Astrocyte (in vitro differentiated cells and primary cell): Measurements from ENCODE around the gene BFSP2. TPM values are rescaled to one million over a fixed set of nuclear protein-coding genes. Genes with fewer than 3 reads are reported as not detected.
A peak's percentile ranks its signal among the peaks of the same experiment; 100 is the strongest.
"Not testable (repeated sequence)": the region's sequence is repeated elsewhere in the genome, so short reads cannot be mapped to it uniquely, and the experiment has no call there.

Source experiments
- DNase-seq: peaks from one replicate; pipeline ENCODE4 v3.0.0-alpha.2; 2010; ENCODE audit warnings: low read depth
- FAIRE-seq: peaks from 2 replicates; lab custom pipeline; 2011; peaks lifted over from hg19 to GRCh38; lab: Jason Lieb, UNC
- H2AFZ ChIP-seq: 2 replicates; pipeline ENCODE4 v1.6.0; 2012; ENCODE audit warnings: low read depth, low read length, inconsistent platforms
- H3K27ac ChIP-seq: 2 replicates; pipeline ENCODE4 v1.5.1; 2011; ENCODE audit warnings: low read depth, low read length, inconsistent platforms
- H3K27me3 ChIP-seq: 2 replicates; pipeline ENCODE4 v1.6.0; 2011; ENCODE audit warnings: low read length, inconsistent platforms; ENCODE audit not compliant: insufficient read depth
- H3K36me3 ChIP-seq: 2 replicates; pipeline ENCODE4 v1.5.1; 2011; ENCODE audit warnings: low read length, inconsistent platforms; ENCODE audit not compliant: insufficient read depth
- H3K4me1 ChIP-seq: 2 replicates; pipeline ENCODE4 v1.5.1; 2011; ENCODE audit warnings: low read length, inconsistent platforms; ENCODE audit not compliant: insufficient read depth
- H3K4me2 ChIP-seq: 2 replicates; pipeline ENCODE4 v1.6.0; 2012; ENCODE audit warnings: low read length, inconsistent platforms
- H3K4me3 ChIP-seq: 2 replicates; pipeline ENCODE4 v1.5.1; 2011; ENCODE audit warnings: low read depth, mild to moderate bottlenecking, low read length, inconsistent platforms; ENCODE audit not compliant: insufficient read depth
- H3K79me2 ChIP-seq: 2 replicates; pipeline ENCODE4 v1.6.0; 2012; ENCODE audit warnings: mild to moderate bottlenecking, low read length, inconsistent platforms; ENCODE audit not compliant: insufficient read depth
- H3K9ac ChIP-seq: 2 replicates; pipeline ENCODE4 v1.6.0; 2012; ENCODE audit warnings: mild to moderate bottlenecking, low read length, inconsistent platforms
- H3K9me3 ChIP-seq: 2 replicates; pipeline ENCODE4 v1.5.1; 2012; ENCODE audit warnings: low read depth, mild to moderate bottlenecking, low read length, inconsistent platforms; ENCODE audit not compliant: insufficient read depth
- H4K20me1 ChIP-seq: 2 replicates; pipeline ENCODE4 v1.6.0; 2012; ENCODE audit warnings: low read length, inconsistent platforms; ENCODE audit not compliant: insufficient read depth
- H3K27ac Mint-ChIP-seq: one replicate; pipeline ENCODE4 v1.8.0; 2021; ENCODE audit warnings: mild to moderate bottlenecking, mixed read lengths; ENCODE audit not compliant: unreplicated experiment
- H3K27me3 Mint-ChIP-seq: one replicate; pipeline ENCODE4 v1.8.0; 2021; ENCODE audit warnings: low read depth, mixed read lengths; ENCODE audit not compliant: unreplicated experiment
- H3K36me3 Mint-ChIP-seq: one replicate; pipeline ENCODE4 v1.8.0; 2021; ENCODE audit warnings: low read depth, mixed read lengths; ENCODE audit not compliant: unreplicated experiment
- H3K4me1 Mint-ChIP-seq: one replicate; pipeline ENCODE4 v1.8.0; 2021; ENCODE audit warnings: low read depth, mixed read lengths; ENCODE audit not compliant: unreplicated experiment
- H3K4me3 Mint-ChIP-seq: one replicate; pipeline ENCODE4 v1.8.0; 2021; ENCODE audit warnings: mild to moderate bottlenecking, moderate library complexity, mixed read lengths; ENCODE audit not compliant: unreplicated experiment
- H3K9me3 Mint-ChIP-seq: one replicate; pipeline ENCODE4 v1.8.0; 2021; ENCODE audit warnings: mild to moderate bottlenecking, mixed read lengths; ENCODE audit not compliant: unreplicated experiment
- CTCF ChIP-seq: IDR thresholded peaks from 2 replicates; pipeline ENCODE4 v1.5.1; 2011; ENCODE audit warnings: low read depth, mild to moderate bottlenecking, inconsistent platforms, low read length, moderate library complexity; ENCODE audit not compliant: insufficient read depth
- EZH2 ChIP-seq: IDR thresholded peaks from 2 replicates; pipeline ENCODE4 v1.6.1; 2012; ENCODE audit warnings: mild to moderate bottlenecking, low read length, inconsistent platforms; ENCODE audit not compliant: insufficient read depth
- total RNA-seq: library from RNA; stranded (reverse); gene quantifications from 2 replicates; pipeline ENCODE4 v1.2.1, GENCODE V29; 2021

The BFSP2 gene
- total RNA-seq, 1 donor from 2014 or later = not detected

GRCh38 chr3:133472242-133472641, 72.4 kb downstream of the BFSP2 start:
- no peak for DNase-seq
- Histone ChIP-seq H3K9ac (no peak overlapping the region), H3K79me2 (no peaks in the 10 kb centered on the region), H3K4me2 (peak overlapping the region; percentile 48), H4K20me1 (no peaks in the 10 kb centered on the region), H2AFZ (peak overlapping the region; percentile 70), H3K9me3 (no peaks in the 10 kb centered on the region), H3K27me3 (peaks cover 3% of the 10 kb centered on the region), H3K4me3 (no peak overlapping the region), H3K36me3 (no peaks in the 10 kb centered on the region), H3K4me1 (no peaks in the 10 kb centered on the region), H3K27ac (no peak overlapping the region)
- no peak for FAIRE-seq
- TF ChIP-seq CTCF (no peak), EZH2 (no peak)
- Mint-ChIP-seq H3K4me1 (no peaks in the 10 kb centered on the region), H3K27ac (no peak overlapping the region), H3K9me3 (peaks cover 4% of the 10 kb centered on the region), H3K4me3 (no peak overlapping the region), H3K36me3 (no peaks in the 10 kb centered on the region), H3K27me3 (peaks cover 6% of the 10 kb centered on the region)

- no peaks in the 10 kb centered on the region for H3K79me2 ChIP-seq
- H3K36me3 Mint-ChIP-seq = no peaks in the 10 kb centered on the region
- TF ChIP-seq EZH2 (no peak), CTCF (no peak)
- no peaks in the 10 kb centered on the region for H3K9me3 ChIP-seq
- no peaks in the 10 kb centered on the region for H3K4me1 Mint-ChIP-seq
- H3K9me3 Mint-ChIP-seq = peaks cover 4% of the 10 kb centered on the region
- no peak overlapping the region for H3K27ac ChIP-seq
- H3K27ac Mint-ChIP-seq = no peak overlapping the region
- peaks cover 3% of the 10 kb centered on the region for H3K27me3 ChIP-seq
- no peak overlapping the region for H3K4me3 ChIP-seq
- H3K36me3 ChIP-seq = no peaks in the 10 kb centered on the region
- DNase-seq (no peak), FAIRE-seq (no peak)
- H3K4me3 Mint-ChIP-seq = no peak overlapping the region
- no peak overlapping the region for H2AFZ ChIP-seq
- no peak overlapping the region for H3K9ac ChIP-seq
- H3K4me1 ChIP-seq = no peaks in the 10 kb centered on the region
- H3K27me3 Mint-ChIP-seq = peaks cover 6% of the 10 kb centered on the region
- no peaks in the 10 kb centered on the region for H4K20me1 ChIP-seq
- no peak overlapping the region for H3K4me2 ChIP-seq
These were observed 73.0 kb downstream of the BFSP2 start for GRCh38 chr3:133472889-133473288.

GRCh38 chr3:133473472-133474191, 73.8 kb downstream of the BFSP2 start:
- H3K4me1 Mint-ChIP-seq = not testable (repeated sequence)

More at GRCh38 chr3:133473472-133474191, 73.8 kb downstream of the BFSP2 start:
- H3K4me2 ChIP-seq, H3K4me3 ChIP-seq, H2AFZ ChIP-seq, H3K4me3 Mint-ChIP-seq, H3K27ac Mint-ChIP-seq, FAIRE-seq, H3K79me2 ChIP-seq, H3K9me3 ChIP-seq, H3K27me3 Mint-ChIP-seq, H3K36me3 Mint-ChIP-seq, H3K27ac ChIP-seq, H3K36me3 ChIP-seq, H4K20me1 ChIP-seq, DNase-seq, H3K4me1 ChIP-seq, H3K9ac ChIP-seq, H3K9me3 Mint-ChIP-seq, H3K27me3 ChIP-seq: not testable (repeated sequence)
